HFF-Myc (cell line): ENCODE measurements around the gene HTR2B.

ENCODE experiments used
- DNase-seq: peaks from one replicate; pipeline ENCODE4 v3.0.0-alpha.2; 2011; ENCODE audit warnings: low read depth; ENCODE audit errors: extremely low read depth
- H3K4me3 ChIP-seq: replicated peaks from 2 replicates; pipeline ENCODE4 v1.5.1; 2011; ENCODE audit warnings: low read depth, mild to moderate bottlenecking, control low read depth, low read length
- TF ChIP-seq, protein P1 (sequence below): IDR thresholded peaks from 2 replicates; pipeline ENCODE4 v1.5.1; 2012; ENCODE audit warnings: mild to moderate bottlenecking, low read depth, low read length, control low read depth; ENCODE audit errors: missing control alignments

The HTR2B gene

GRCh38 chr2:231117148-231117547, 7.7 kb downstream of the HTR2B start:
- TF ChIP-seq, protein P1, sequence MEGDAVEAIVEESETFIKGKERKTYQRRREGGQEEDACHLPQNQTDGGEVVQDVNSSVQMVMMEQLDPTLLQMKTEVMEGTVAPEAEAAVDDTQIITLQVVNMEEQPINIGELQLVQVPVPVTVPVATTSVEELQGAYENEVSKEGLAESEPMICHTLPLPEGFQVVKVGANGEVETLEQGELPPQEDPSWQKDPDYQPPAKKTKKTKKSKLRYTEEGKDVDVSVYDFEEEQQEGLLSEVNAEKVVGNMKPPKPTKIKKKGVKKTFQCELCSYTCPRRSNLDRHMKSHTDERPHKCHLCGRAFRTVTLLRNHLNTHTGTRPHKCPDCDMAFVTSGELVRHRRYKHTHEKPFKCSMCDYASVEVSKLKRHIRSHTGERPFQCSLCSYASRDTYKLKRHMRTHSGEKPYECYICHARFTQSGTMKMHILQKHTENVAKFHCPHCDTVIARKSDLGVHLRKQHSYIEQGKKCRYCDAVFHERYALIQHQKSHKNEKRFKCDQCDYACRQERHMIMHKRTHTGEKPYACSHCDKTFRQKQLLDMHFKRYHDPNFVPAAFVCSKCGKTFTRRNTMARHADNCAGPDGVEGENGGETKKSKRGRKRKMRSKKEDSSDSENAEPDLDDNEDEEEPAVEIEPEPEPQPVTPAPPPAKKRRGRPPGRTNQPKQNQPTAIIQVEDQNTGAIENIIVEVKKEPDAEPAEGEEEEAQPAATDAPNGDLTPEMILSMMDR, result no peak
- H3K4me3 ChIP-seq, result no peak overlapping the region
- DNase-seq, result no peak

DNA sequence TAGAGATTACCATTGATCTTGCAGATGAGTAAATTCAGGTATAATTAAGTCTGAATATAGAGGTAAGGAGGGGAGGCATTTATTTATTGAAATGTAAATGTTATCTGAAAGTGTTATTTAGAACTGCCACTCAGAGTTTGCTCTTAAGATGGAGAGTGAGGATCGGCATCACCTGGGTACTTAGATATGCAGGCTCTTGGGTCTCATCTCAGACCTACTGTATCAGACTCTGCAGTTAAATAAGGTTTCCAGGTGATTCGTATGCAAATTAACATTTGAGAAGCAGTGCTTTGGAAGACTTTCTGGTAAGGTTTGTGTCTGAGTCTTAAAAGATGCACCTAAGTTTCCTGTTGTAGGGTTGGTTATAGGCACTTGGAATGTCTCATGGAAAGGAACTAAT, 9.2 kb downstream of the HTR2B start:
- TF ChIP-seq, protein P1, result no peak
- DNase-seq, result no peak
- H3K4me3 ChIP-seq, result no peak overlapping the region

GRCh38 chr2:231113489-231113888, 11.4 kb downstream of the HTR2B start:
- TF ChIP-seq, protein P1, result no peak
- H3K4me3 ChIP-seq, result no peak overlapping the region
- no peak for DNase-seq

- H3K4me3 ChIP-seq, result no peak overlapping the region
- DNase-seq, result no peak
- TF ChIP-seq, protein P1, result no peak
Measured at GRCh38 chr2:231111987-231112386, 12.9 kb downstream of the HTR2B start.

GRCh38 chr2:231110551-231110950, 14.3 kb downstream of the HTR2B start:
- TF ChIP-seq, protein P1, result peak; percentile 22
- DNase-seq, result peak; percentile 61
- H3K4me3 ChIP-seq, result no peak overlapping the region

- no peak overlapping the region for H3K4me3 ChIP-seq
- DNase-seq, result peak; percentile 70
- TF ChIP-seq, protein P1, result peak; percentile 76
Measured at GRCh38 chr2:231104115-231104713, 20.6 kb downstream of the HTR2B start.

GRCh38 chr2:231102772-231103171, 22.1 kb downstream of the HTR2B start:
- no peak overlapping the region for H3K4me3 ChIP-seq
- TF ChIP-seq, protein P1, result no peak
- DNase-seq, result no peak
